ENCODE measurements around the gene ZNF385A.
A peak's percentile ranks its signal among the peaks of the same experiment; 100 is the strongest.

Gene ZNF385A

DNA sequence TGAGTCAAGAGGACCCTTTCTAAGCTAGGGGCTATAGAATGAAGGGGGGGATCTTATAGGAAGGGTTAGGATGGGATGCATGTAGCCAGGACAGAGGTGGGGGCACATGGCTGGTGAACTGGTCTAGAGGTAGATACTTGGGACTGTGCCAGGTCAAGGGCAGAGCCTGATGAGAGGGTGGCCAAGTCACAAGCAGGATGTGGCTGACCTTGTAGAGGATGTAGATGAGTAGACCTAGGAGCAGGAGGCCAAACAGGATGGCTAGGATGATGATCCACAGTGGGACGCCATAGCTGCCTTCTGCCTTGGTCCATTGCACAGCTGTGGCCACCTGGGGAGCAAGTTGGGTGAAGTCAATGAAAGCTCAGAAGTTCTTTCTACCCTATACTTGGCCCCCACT lies 12.6 kb upstream of the ZNF385A start:
- no peak overlapping the region for H3K4me3 ChIP-seq (ENCODE audit: low read length)
- TF ChIP-seq, protein P1, sequence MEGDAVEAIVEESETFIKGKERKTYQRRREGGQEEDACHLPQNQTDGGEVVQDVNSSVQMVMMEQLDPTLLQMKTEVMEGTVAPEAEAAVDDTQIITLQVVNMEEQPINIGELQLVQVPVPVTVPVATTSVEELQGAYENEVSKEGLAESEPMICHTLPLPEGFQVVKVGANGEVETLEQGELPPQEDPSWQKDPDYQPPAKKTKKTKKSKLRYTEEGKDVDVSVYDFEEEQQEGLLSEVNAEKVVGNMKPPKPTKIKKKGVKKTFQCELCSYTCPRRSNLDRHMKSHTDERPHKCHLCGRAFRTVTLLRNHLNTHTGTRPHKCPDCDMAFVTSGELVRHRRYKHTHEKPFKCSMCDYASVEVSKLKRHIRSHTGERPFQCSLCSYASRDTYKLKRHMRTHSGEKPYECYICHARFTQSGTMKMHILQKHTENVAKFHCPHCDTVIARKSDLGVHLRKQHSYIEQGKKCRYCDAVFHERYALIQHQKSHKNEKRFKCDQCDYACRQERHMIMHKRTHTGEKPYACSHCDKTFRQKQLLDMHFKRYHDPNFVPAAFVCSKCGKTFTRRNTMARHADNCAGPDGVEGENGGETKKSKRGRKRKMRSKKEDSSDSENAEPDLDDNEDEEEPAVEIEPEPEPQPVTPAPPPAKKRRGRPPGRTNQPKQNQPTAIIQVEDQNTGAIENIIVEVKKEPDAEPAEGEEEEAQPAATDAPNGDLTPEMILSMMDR (conservative IDR thresholded peaks at IDR 0.05; ENCODE audit: low read length) = no peak
- DNase-seq (ENCODE audit: low read depth) = no peak

DNA sequence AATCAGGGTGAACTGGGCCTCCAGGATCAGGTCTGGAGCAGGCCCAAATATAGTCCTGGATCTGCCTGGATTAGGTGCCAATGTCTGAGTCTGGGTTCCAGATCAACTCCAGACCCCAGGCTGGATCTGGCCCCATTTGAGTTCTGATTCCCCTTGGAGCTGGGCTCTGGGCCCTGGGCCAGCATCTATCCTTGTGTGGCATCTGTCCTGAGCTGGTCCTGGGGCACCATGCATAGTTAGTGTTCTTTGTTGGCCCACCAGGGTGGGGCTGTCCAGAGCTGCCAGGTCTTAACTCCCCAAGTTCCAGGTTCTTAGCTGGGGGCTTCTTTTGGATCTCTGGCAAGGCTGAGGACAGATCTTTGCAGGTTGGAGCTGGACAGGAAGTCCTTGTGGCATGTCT lies 11.0 kb upstream of the ZNF385A start:
- no peak overlapping the region for H3K4me3 ChIP-seq (ENCODE audit: low read length)
- no peak for DNase-seq (ENCODE audit: low read depth)
- TF ChIP-seq, protein P1 (conservative IDR thresholded peaks at IDR 0.05; ENCODE audit: low read length) = no peak

DNA sequence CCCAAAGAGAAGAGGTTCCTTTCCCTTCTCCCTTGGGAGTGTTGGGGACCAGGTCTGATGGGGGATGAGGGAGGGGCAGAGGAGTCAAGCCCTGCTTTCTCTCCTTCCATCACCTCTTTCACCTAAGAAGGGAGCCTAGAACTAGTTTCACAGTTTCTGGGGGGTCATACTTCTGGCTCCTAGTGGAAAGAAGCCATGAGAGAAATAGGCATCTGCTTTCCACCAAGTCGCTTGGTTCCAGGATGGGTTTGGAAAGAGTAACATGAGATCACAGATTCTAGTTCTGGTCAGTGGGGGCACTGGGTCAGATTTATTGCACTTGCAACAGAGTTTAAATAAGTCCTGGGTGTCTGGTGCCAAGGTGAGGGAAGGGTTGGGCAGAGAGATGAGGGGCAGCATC lies 10.5 kb upstream of the ZNF385A start:
- H3K4me3 ChIP-seq (ENCODE audit: low read length) = no peak overlapping the region
- no peak for DNase-seq (ENCODE audit: low read depth)
- TF ChIP-seq, protein P1 (conservative IDR thresholded peaks at IDR 0.05; ENCODE audit: low read length) = no peak

DNA sequence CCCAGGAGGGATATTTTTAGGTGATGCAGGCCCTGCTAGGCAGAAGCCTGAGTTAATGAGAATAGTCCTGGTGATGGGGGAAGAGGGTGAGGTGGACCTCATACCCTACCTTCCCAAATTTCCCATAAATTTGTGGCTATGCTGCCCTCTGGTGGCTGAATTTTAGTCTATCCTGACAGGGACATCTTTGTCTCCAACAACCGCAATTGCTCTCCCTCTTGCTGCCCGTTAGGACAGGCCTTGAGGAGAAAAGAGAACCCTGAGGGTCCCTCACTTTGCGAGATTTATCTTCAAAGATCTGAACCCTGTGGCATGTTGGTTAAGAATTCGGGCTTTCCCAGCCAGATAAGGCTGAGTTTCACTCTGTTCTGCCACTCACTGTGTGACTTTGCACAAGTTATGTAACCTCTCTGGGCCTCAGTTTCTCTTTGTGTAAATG lies 9.8 kb upstream of the ZNF385A start:
- no peak overlapping the region for H3K4me3 ChIP-seq (ENCODE audit: low read length)
- peak; percentile 52 for DNase-seq (ENCODE audit: low read depth)
- TF ChIP-seq, protein P1 (conservative IDR thresholded peaks at IDR 0.05; ENCODE audit: low read length) = peak; percentile 73

- no peak overlapping the region for H3K4me3 ChIP-seq (ENCODE audit: low read length)
- TF ChIP-seq, protein P1 (conservative IDR thresholded peaks at IDR 0.05; ENCODE audit: low read length) = no peak
- no peak for DNase-seq (ENCODE audit: low read depth)
These were observed 9.2 kb upstream of the ZNF385A start for GRCh38 chr12:54393743-54394142.

DNA sequence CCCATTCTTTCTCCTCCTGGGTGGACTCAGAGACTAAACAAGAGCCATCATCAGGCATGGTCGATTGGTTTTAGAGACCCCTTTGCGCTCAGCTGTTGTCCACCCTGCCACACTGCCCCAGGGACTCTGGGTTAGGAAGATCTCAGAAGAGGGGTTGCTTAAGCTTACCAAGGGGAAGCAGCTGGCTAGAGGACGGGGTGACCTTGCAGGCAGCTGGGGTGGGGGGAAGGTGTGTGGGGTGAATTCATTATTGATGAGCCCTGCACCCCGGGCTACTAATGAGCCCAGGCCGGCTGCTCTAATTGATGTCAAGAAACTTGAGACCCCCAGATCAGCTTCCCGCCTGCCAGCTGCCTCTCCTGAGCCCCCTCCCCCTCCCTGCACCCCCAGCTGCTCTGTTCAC lies 8.7 kb upstream of the ZNF385A start:
- no peak overlapping the region for H3K4me3 ChIP-seq (ENCODE audit: low read length)
- TF ChIP-seq, protein P1 (conservative IDR thresholded peaks at IDR 0.05; ENCODE audit: low read length) = no peak
- no peak for DNase-seq (ENCODE audit: low read depth)

- no peak for DNase-seq (ENCODE audit: low read depth)
- TF ChIP-seq, protein P1 (conservative IDR thresholded peaks at IDR 0.05; ENCODE audit: low read length) = no peak
- no peak overlapping the region for H3K4me3 ChIP-seq (ENCODE audit: low read length)
These were observed 8.1 kb upstream of the ZNF385A start for GRCh38 chr12:54392485-54393206.

All from AG10803 (cell line).